Measurements from ENCODE around the gene CCDC200.
"Not testable (repeated sequence)": the region's sequence is repeated elsewhere in the genome, so short reads cannot be mapped to it uniquely, and the experiment has no call there.

Gene CCDC200

GRCh38 chr17:43215341-43215740 is 13.1 kb downstream of the CCDC200 start:
- DNase-seq: no peak

DNA sequence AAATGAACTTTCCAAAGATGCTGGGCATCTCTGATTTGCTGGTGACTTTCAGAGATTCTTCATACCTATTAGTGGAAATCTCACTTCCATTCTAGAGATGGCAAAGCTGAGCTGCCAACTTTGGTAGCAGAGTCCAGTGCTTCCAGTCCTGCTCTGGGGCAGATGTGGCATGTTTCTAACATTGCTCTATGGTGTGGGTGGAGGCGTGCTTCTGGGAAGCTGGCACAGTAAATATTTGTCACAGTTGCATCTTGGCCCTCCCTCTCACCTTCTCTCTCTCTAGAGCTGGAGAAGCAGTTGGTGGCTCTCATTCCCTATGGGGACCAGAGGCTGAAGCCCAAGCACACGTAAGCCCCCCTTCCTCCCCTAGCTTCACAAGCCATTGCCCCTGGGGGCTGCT is 14.9 kb downstream of the CCDC200 start:
- no peak for DNase-seq

DNA sequence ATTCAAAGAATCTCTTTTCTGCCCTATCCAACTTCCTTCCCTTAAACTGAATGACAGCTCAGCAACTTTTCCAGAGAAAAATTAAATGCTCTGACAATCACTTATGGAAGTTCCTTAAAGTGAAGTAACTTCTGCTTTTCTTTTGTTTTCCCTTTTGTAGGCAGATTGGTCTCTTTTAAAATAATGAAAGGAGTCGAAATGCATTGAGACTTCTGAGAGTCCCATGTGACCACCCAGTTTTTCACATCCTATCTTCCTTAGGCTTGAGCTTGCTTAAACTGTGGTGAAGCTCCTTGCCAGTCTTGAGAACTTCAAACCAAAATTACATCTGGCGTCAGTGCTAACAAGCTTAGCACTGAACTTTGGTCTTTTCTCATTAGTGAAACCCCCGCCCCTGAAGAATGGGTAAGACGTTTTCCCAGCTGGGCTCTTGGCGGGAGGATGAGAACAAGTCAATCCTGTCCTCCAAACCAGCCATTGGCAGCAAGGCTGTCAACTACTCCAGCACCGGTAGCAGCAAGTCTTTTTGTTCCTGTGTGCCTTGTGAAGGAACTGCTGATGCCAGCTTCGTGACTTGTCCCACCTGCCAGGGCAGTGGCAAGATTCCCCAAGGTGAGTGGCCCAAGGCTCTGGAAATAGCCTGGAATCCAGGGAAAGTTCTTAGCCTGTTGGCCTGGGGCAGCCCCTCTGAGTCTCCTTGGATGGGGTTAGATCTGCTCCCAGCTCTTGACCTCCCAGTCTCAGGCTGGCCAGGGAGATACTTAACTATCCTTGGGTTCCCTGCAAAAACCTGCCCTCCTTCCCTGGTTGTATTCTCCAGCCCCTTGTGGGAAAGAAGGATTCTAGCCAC is 15.6 kb downstream of the CCDC200 start:
- no peak for DNase-seq

DNA sequence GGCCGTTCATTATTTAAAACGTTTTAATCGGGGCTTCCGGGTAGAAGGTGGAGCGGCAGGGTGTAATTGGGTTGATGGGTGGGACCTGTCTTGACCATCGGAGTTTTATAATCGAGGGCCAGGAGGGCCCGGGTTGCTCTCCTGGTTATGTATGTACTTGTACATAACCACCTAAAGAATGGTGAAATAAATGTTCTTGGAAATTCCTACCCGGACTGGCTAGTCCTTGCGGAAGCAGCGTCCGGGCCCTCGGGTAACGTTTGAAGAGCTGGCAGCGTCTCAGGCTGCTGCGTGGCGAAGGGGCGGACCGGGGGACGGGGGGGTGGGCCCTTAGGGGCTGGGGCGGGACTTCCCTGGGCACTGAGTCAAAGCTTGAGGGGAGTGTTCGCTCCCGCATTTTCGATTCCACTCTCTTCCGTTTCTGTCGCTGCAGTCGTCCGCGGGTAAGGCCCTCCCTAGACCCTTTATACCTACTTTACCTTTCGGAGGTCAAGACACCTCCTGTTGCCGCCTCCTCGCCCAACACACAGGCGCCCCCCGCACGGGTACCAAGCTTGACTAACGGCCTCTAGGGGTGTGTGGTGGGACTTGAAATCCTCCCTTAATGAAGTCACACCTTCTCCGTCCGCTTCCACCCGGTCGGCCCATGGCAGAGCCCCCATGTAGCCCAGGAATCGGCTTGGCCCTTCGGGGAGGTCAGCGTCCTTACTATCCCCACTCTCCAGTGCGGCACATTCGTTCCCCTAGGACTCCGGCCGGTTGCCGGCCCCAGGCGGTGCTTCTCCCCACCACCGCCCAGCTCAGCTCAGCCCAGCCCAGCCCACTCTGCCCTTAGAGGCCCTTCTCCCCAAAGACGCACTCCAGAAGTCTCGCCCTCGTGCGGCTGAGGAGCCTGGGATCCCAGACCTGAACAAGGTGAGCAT is 16.7 kb downstream of the CCDC200 start, which contains the start of gene TMEM106A:
Gene TMEM106A (plus strand): TSS at position 396 of the 923 bp plus-strand sequence. CDS start 1,167 bp downstream, outside the sequence.
- peak; percentile 33 to 38 for DNase-seq

- no peak for DNase-seq
These were observed 17.3 kb downstream of the CCDC200 start for GRCh38 chr17:43211123-43211479.

DNA sequence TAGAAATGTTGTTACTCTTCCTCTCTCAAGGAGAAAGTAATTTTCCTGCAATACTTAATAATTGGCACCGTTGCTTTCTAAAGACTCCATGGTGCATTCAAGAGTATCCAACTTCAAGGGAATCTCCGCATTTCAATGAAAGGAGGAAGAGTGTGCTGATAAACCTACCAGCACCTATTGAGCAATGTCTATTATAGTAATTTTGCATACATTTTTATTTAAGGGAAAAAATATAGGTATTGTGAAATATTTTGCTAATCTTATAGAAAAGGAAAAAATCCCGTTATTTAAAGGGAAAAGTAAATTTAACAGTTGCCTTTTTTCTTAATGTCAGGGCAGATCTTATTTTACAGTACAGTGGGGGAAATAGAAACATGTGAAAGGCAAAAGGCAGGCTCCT is 17.8 kb downstream of the CCDC200 start:
- DNase-seq: no peak

DNA sequence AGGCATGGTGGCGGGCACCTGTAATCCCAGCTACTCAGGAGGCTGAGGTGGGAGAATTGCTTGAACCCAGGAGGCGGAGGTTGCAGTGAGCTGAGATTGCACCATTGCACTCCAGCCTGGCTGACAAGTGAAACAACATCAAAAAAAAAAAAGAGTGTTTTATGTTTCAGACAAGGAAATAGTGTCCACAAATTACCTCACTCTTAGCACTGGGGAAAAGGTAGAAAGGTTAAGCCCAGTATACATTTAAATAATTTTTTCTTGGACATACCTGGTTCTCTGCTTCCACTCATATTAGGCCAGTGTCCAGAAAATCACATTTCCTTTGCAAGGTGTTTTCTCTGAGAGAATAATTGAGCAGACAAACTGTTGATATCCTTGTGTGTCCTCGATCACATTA is 25.4 kb downstream of the CCDC200 start:
- not testable (repeated sequence) for DNase-seq

GRCh38 chr17:43200127-43200526 is 28.3 kb downstream of the CCDC200 start:
- DNase-seq: no peak

GRCh38 chr17:43199633-43200032 is 28.8 kb downstream of the CCDC200 start:
- DNase-seq: no peak

- DNase-seq: no peak
These were observed 35.2 kb downstream of the CCDC200 start for GRCh38 chr17:43193251-43193650.

DNA sequence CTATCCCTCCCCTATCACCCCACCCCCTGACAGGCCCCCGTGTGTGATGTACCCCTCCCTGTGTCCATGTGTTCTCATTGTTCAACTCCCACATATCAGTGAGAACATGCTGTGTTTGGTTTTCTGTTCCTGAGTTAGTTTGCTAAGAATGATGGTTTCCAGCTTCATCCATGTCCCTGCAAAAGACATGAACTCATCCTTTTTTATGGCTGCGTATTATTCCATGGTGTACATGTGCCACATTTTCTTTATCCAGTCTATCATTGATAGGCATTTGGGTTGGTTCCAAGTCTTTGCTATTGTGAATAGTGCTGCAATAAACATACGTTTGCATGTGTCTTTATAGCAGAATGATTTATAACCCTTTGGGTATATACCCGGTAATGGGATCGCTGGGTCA is 41.8 kb downstream of the CCDC200 start:
- not testable (repeated sequence) for DNase-seq

- no peak for DNase-seq
These were observed 44.5 kb downstream of the CCDC200 start for GRCh38 chr17:43183921-43184320.

DNA sequence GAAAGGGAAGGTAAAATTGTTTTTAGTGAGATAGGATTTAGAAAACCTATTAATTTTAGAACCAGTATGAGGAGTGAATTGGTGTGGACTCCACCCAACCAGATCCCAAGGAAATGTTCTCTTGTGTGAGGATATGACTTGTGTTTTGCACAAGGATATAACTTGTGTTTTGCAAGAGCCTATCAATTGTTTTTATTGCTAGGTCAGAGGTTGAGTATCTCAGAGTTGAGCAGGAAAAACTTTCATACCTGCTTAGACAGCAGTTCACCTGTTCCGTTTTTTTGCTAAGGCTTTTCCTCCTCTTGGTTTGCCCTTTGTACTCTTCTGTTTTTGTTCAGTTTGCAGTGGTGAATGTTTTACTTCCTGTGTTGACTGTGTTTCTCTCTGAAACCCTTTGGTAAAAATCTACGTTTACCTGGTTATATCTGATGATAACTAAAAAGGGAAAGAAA is 52.3 kb downstream of the CCDC200 start:
- DNase-seq: no peak

DNA sequence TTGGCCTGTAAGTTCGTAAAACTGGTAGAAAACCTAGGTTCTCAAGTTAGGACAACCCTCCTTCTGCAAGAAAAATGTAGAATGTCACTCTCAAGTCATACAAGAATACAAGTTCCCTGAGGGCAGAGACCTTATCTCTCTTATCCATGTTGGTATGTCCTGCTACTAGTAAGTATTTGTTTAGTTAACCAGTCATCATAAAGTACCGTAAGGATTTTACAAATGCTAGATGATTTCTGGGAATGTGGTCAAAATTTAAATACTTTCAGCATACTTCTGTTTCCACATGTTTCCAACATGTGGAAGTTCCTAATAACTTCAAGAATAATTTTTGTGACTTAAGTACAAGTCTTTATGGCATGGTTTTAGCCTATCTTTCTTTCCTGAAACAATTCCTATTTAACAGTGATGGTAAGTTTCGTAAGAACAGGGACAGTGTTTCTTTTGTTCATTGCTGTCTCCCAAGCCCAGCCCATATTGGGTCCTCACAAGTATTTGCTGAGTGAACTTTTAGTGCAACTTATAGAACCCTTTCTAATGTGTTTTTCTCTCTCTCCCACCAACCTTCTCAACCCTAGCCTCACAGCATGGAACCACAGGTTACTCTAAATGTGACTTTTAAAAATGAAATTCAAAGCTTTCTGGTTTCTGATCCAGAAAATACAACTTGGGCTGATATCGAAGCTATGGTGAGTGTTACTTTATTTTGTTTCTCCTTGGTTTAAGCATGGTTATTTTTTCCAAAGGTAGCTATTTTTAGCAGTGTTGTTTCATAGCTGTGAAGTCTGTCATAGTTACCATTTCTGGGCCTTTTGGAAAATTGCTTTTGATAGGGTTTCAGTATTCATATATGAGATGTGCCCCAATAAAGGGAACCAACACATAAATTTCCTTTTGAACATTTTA is 53.0 kb downstream of the CCDC200 start:
- no peak for DNase-seq

- DNase-seq: no peak
These were observed 56.6 kb downstream of the CCDC200 start for GRCh38 chr17:43171586-43172487.

Data from NCI-H187 (cell line).